ENCODE results near the gene LMO3. TPM values are rescaled to one million over a fixed set of nuclear protein-coding genes. Genes with fewer than 3 reads are reported as not detected.

The LMO3 gene
- total and polyA plus RNA-seq, 2 donors (not counting 3 experiments of a cell fraction or from before 2014, with no cell fraction given) = not detected

DNA sequence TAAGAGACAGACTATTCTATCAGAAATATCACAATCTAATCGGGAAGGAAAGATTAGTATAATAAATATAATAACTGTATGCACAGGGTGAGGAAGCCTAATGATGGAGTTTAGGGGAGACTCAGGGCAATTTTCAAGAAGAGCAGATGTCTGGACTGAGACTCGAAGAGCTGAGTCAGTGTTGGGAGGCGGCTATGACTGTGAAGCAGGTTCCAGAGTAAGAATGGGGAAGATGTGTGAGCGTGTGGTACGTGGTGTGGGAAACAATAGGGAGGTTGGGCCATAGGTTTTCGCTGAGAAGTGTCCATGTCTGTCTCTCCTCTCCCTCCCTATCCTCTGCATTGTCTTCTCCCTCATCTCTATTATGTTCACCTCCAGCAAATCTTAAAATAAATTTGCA is 85.6 kb downstream of the LMO3 start:
- H3K4me3 ChIP-seq (replicated peaks in 1 of 3; ENCODE audit: insufficient read depth in 1 of 3, low read depth in 1 of 3, low read length in 3 of 3) = no peak overlapping the region
- H4K20me1 ChIP-seq (replicated peaks; ENCODE audit: control insufficient read depth, extremely low read depth, insufficient read depth, low read length) = no peaks in the 10 kb centered on the region
- dilution Hi-C loops (cut with MboI; ENCODE audit: extremely low pct_ligation_motif_present, low sequenced_read_pairs) (no loop called here), intact Hi-C loops (cut with micrococcal nuclease) (no loop called here)
- H3K27me3 ChIP-seq (ENCODE audit: control insufficient read depth in 2 of 2, insufficient read depth in 2 of 2, low read length in 2 of 2) = no peaks in the 10 kb centered on the region
- no peaks in the 10 kb centered on the region for H3K4me1 ChIP-seq (ENCODE audit: control insufficient read depth, extremely low read depth, insufficient read depth, low read length)
- H3K9me3 ChIP-seq (replicated peaks; ENCODE audit: control insufficient read depth, insufficient read depth, low read length) = no peaks in the 10 kb centered on the region
- FAIRE-seq (no peak), DNase-seq (ENCODE audit: low read depth, low spot score) (no peak)
- H3K4me2 ChIP-seq (ENCODE audit: insufficient read depth, low read length) = no peak overlapping the region
- ChIA-PET CTCF (no interaction called here), POLR2A (no interaction called here)
- TF ChIP-seq EZH2 (IDR thresholded peaks at IDR 0.05; ENCODE audit: borderline replicate concordance, low read depth, low read length, severe bottlenecking) = no peak
- TF ChIP-seq JUN (IDR thresholded peaks at IDR 0.05; ENCODE audit: borderline replicate concordance, insufficient read depth, insufficient read length, low read depth) = no peak
- TF ChIP-seq, protein P1, sequence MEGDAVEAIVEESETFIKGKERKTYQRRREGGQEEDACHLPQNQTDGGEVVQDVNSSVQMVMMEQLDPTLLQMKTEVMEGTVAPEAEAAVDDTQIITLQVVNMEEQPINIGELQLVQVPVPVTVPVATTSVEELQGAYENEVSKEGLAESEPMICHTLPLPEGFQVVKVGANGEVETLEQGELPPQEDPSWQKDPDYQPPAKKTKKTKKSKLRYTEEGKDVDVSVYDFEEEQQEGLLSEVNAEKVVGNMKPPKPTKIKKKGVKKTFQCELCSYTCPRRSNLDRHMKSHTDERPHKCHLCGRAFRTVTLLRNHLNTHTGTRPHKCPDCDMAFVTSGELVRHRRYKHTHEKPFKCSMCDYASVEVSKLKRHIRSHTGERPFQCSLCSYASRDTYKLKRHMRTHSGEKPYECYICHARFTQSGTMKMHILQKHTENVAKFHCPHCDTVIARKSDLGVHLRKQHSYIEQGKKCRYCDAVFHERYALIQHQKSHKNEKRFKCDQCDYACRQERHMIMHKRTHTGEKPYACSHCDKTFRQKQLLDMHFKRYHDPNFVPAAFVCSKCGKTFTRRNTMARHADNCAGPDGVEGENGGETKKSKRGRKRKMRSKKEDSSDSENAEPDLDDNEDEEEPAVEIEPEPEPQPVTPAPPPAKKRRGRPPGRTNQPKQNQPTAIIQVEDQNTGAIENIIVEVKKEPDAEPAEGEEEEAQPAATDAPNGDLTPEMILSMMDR (IDR thresholded peaks at IDR 0.05; ENCODE audit: extremely low read depth in 1 of 2, insufficient read depth in 1 of 2, low read depth in 1 of 2, low read length in 2 of 2) = no peak
- no peak for TF ChIP-seq GATA2 (IDR thresholded peaks at IDR 0.05; ENCODE audit: insufficient read depth, insufficient read length, low read depth, low read length)
- TF ChIP-seq POLR2A (IDR thresholded peaks at IDR 0.05; ENCODE audit: low read depth, low read length) = no peak
- TF ChIP-seq, protein P2, sequence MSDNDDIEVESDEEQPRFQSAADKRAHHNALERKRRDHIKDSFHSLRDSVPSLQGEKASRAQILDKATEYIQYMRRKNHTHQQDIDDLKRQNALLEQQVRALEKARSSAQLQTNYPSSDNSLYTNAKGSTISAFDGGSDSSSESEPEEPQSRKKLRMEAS (IDR thresholded peaks at IDR 0.05; ENCODE audit: insufficient read depth, insufficient read length) = no peak
- TF ChIP-seq POLR2AphosphoS5 (IDR thresholded peaks at IDR 0.05; ENCODE audit: insufficient read depth, low read depth, low read length) = no peak
- no peak for TF ChIP-seq FOS (IDR thresholded peaks at IDR 0.05; ENCODE audit: borderline replicate concordance, insufficient read depth, low read length)
- TF ChIP-seq MYC (IDR thresholded peaks at IDR 0.05; ENCODE audit: low read depth, low read length) = no peak
- H3K36me3 ChIP-seq (ENCODE audit: control insufficient read depth in 2 of 2, extremely low read depth in 1 of 2, insufficient read depth in 2 of 2, low read length in 2 of 2) = no peaks in the 10 kb centered on the region
- BruUV-seq (replicated peaks) = no TSS peak
- no peak overlapping the region for H3K27ac ChIP-seq (ENCODE audit: insufficient read depth, low read depth, low read length)
- no peak overlapping the region for H2AFZ ChIP-seq (ENCODE audit: low read depth, low read length)
- no peaks in the 10 kb centered on the region for H3K79me2 ChIP-seq (ENCODE audit: control insufficient read depth, insufficient read depth, low read length)
- no peaks in the 10 kb centered on the region for H3K9me1 ChIP-seq (replicated peaks; ENCODE audit: control insufficient read depth, extremely low read depth, insufficient read depth, low read length)
- H3K9ac ChIP-seq (replicated peaks; ENCODE audit: extremely low read depth, insufficient read depth, low read length) = no peak overlapping the region

All from endothelial cell of umbilical vein (primary cell).